Measurements from ENCODE around the gene HOXB5. TPM values are rescaled to one million over a fixed set of nuclear protein-coding genes. Genes with fewer than 3 reads are reported as not detected.

The HOXB5 gene
- total and polyA plus RNA-seq, 2 of the 4 experiments (the other 2 are of a cell fraction) = 0.54 to 18.0 TPM

DNA sequence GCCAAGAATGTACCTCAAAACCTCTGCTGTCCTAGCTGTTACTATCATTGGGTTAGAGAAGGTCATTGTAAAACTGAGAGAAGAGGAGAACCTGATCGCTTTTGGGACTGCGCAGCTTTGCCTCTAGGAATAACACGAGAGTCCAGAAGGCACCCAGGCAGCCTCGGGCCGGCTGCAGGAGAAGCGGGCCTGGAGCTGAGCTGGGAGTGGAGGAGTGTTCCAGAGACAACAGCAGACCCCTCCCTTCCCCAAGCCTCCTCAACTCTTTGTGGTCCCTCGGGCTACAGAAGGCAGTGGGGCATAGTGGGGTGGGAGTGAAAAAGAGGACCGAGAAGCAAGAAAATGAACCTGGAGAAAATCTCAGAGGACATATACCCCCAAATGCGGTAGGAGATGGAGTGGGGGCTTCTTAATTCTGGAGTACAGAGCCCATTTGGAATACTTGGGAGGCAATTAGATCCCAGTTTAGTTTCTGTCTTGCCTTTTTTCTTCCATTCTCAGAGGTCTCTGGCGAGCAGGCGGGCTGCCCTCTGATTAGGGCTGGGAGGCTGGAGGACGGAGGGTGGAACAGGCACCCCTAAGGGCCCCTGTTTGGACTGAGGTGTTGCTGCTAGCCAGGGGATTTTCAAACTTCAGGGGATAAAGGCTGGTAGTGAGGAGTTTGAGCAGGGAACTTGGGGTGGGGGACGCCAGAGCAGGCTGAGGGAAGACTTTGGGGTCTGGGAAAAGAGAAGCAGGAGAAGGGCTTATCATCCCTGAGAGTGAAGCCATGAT lies 35.3 kb downstream of the HOXB5 start (continued):
- TF ChIP-seq NFE2L2 (IDR thresholded peaks at IDR 0.05; ENCODE audit: low read depth, low read length) (no peak), FOS (IDR thresholded peaks at IDR 0.05; ENCODE audit: low read depth, low read length) (no peak)

- peaks cover 0 to 8% of the 10 kb centered on the region in 2 experiments; a peak in 2 of 4 replicates for H3K79me1 ChIP-seq (ENCODE audit: low read depth in 1 of 2, low read length in 2 of 2)
- H2AK9ac ChIP-seq (replicated peaks; ENCODE audit: low read depth, low read length, poor library complexity) = peak overlapping the region; percentile 74
- peaks cover 30% of the 10 kb centered on the region; the same call in 1 of the 2 replicates for H3K36me3 ChIP-seq (ENCODE audit: control insufficient read depth, insufficient read depth, low read length)
- H3K4ac ChIP-seq (ENCODE audit: low read depth, low read length) = peak overlapping the region; percentile 98
- peak; percentile 57 for DNase-seq
- peaks cover 4% of the 10 kb centered on the region for H3K9me1 ChIP-seq (ENCODE audit: insufficient read depth, low read length)
- H3K4me1 ChIP-seq (ENCODE audit: control insufficient read depth, insufficient read depth, low read length) = peaks cover 61% of the 10 kb centered on the region
- H4K20me1 ChIP-seq (ENCODE audit: insufficient read depth, low read length) = peaks cover 13% of the 10 kb centered on the region
- peak overlapping the region; percentile 89 for H4K5ac ChIP-seq (ENCODE audit: low read depth, low read length)
- ATAC-seq (ENCODE audit: low read depth) = no peak
- peak overlapping the region; percentile 99 for H3K23ac ChIP-seq (ENCODE audit: low read depth, low read length)
- no peak for TF ChIP-seq CHD1 (IDR thresholded peaks at IDR 0.05; ENCODE audit: low read depth, low read length)
- no peak for TF ChIP-seq NFE2L2 (IDR thresholded peaks at IDR 0.05; ENCODE audit: low read depth, low read length)
- no peak for TF ChIP-seq ELK1 (IDR thresholded peaks at IDR 0.05; ENCODE audit: borderline replicate concordance, low read depth, low read length)
- no peak for TF ChIP-seq CEBPB (IDR thresholded peaks at IDR 0.05; ENCODE audit: low read depth, low read length)
- peak overlapping the region; percentile 93 for H3K27ac ChIP-seq (ENCODE audit: insufficient read depth, low read length)
- H4K91ac ChIP-seq (ENCODE audit: insufficient read depth, low read depth, low read length) = peak overlapping the region; percentile 95
- peak overlapping the region; percentile 62 to 86 for H4K8ac ChIP-seq (ENCODE audit: low read depth in 2 of 2, low read length in 2 of 2)
- peak overlapping the region; percentile 21 for H3K4me3 ChIP-seq (ENCODE audit: insufficient read depth, low read depth, low read length)
- peak overlapping the region; percentile 92 for H3K4me2 ChIP-seq (ENCODE audit: low read depth, low read length)
- H2BK20ac ChIP-seq (ENCODE audit: low read depth, low read length) = peak overlapping the region; percentile 90
- peak overlapping the region; percentile 95 for H3K9ac ChIP-seq (ENCODE audit: low read depth, low read length)
- no peak overlapping the region for H2AFZ ChIP-seq (replicated peaks; ENCODE audit: low read length, poor library complexity)
- intact Hi-C loops (cut with micrococcal nuclease) = no loop called here
- peak overlapping the region; percentile 94 for H2BK120ac ChIP-seq (ENCODE audit: low read depth, low read length)
- H3K14ac ChIP-seq (replicated peaks; ENCODE audit: low read depth, low read length) = peak overlapping the region; percentile 98
- ChIA-PET CTCF (interaction anchor here (0.6 to 0.9 kb wide), 4 partner anchors 33 to 576 kb away, joined by 3 to 4 read pairs (median 4); no protein-coding TSS in a partner anchor), POLR2A (ENCODE audit: unreplicated experiment) (interaction anchor here (0.6 to 1.7 kb wide), 8 partner anchors 10 to 37 kb away, joined by 3 to 25 read pairs (median 4); no protein-coding TSS in a partner anchor)
- no TSS peak for BruUV-seq (replicated peaks)
- H2AK5ac ChIP-seq (ENCODE audit: low read depth, low read length) = peak overlapping the region; percentile 83
- peak overlapping the region; percentile 81; the same call in 1 of the 3 replicates for H2BK15ac ChIP-seq (ENCODE audit: low read depth, low read length)
- H3K27me3 ChIP-seq (ENCODE audit: control insufficient read depth, insufficient read depth, low read length) = no peaks in the 10 kb centered on the region
- dilution Hi-C loops (cut with HindIII; ENCODE audit: low sequenced_read_pairs, unreplicated experiment) = no loop called here
- peak overlapping the region; percentile 89 for H3K56ac ChIP-seq (ENCODE audit: extremely low read depth, insufficient read depth, low read length)
- 7% methylated on average over 2 of the region's 7 CpGs; no CpG with 5 or more reads in 1 of the 2 experiments for WGBS, 2 experiments (ENCODE audit: extremely low coverage in 2 of 2, insufficient read length in 1 of 2)
- peak overlapping the region; percentile 95 for H3K18ac ChIP-seq (ENCODE audit: low read depth, low read length)
- H3K9me3 ChIP-seq (ENCODE audit: control insufficient read depth, insufficient read depth, low read length) = no peaks in the 10 kb centered on the region
- peak overlapping the region; percentile 95 for H2BK5ac ChIP-seq (ENCODE audit: low read depth, low read length, poor library complexity, severe bottlenecking)
- in situ Hi-C loops (cut with MboI; ENCODE audit: low sequenced_read_pairs) = no loop called here
Measured at GRCh38 chr17:48556576-48557401, 36.8 kb downstream of the HOXB5 start.
